GM18505 (cell line): ENCODE data around the gene LCE5A.

Source experiments
- ATAC-seq: cut with Tn5 transposase; IDR thresholded peaks from one replicate; pipeline ENCODE4 v1.9.1; 2021; ENCODE audit not compliant: unreplicated experiment
- POLR2A ChIP-seq: IDR thresholded peaks from 4 replicates; pipeline ENCODE4 v1.6.1; 2011; ENCODE audit warnings: borderline replicate concordance; ENCODE audit not compliant: insufficient read depth, insufficient read length; ENCODE audit errors: extremely low read depth

Gene LCE5A

GRCh38 chr1:152502496-152503180, 8.0 kb upstream of the LCE5A start:
- no peak for ATAC-seq
- TF ChIP-seq POLR2A = no peak

- no peak for ATAC-seq
These were observed 5.5 kb upstream of the LCE5A start for GRCh38 chr1:152505083-152505482.

DNA sequence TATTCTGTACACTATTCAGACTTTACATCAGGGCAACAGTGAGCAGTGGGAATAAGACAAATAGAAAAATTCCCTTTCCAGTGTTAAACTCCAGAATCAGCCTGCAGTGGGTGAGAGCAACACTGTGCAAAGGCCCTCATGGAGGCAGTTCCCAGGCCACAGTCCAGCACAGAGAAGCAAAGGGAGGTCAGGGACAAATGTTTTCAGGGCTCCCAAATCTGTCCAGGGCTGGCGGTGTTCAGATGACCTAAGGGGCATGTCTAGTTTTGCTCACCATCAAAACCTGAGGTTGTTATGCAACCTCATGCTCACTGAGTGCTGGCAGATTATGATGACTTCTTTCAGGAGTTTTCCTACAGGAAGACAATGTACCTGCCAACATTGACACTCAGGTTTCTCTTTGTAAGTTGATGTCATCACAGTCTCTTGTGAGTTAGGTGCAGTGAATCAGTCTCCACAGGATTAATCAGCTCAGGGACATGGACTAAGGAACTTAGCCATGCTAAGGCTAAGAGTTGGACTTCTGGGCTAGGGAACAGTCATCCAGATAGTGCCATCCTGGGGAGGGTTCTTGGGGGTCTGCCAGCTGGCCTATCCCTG, 3.6 kb upstream of the LCE5A start:
- no peak for TF ChIP-seq POLR2A
- ATAC-seq = no peak

More at GRCh38 chr1:152505083-152505482, 5.5 kb upstream of the LCE5A start:
- no peak for TF ChIP-seq POLR2A

GRCh38 chr1:152511596-152511995, 993 bp downstream of the LCE5A start:
- no peak for TF ChIP-seq POLR2A
- ATAC-seq = no peak

GRCh38 chr1:152513081-152513480, 2.5 kb downstream of the LCE5A start:
- no peak for ATAC-seq
- no peak for TF ChIP-seq POLR2A

DNA sequence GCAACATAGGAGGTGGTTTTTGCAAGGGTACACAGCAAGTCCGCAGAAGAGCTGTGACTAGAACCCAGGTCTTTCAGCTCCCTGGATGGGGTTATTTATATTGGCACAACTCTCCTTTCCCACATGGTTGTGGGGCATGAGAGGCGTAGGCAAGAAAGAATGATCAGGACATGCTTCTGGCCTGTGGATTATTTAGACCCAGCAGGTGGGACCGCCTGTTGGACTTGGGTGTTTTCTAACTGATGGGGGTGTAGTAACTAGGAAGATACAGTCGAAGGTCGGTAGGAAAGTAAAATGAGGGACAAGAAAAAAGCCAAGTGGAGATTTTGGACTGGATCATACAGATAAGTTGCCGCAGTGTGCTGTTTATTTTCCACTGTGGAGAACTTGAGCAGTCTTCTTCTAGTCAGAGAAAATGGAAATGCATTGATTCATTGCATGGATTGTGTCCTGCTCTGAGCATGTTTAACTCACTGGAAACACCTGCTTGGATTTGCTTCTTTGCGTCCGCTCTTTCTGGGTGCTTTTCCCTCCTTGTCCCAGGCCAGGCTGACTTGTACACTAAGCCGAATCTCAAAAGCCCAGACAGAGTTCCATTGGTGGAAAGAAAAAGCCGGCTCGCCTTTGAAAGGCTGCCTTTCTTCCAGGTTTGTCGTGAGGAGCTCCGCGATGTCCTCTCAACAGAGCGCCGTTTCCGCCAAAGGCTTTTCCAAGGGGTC, 4.3 kb downstream of the LCE5A start:
- ATAC-seq = no peak
- TF ChIP-seq POLR2A = no peak

GRCh38 chr1:152515434-152515783, 4.8 kb downstream of the LCE5A start:
- no peak for TF ChIP-seq POLR2A
- ATAC-seq = no peak

DNA sequence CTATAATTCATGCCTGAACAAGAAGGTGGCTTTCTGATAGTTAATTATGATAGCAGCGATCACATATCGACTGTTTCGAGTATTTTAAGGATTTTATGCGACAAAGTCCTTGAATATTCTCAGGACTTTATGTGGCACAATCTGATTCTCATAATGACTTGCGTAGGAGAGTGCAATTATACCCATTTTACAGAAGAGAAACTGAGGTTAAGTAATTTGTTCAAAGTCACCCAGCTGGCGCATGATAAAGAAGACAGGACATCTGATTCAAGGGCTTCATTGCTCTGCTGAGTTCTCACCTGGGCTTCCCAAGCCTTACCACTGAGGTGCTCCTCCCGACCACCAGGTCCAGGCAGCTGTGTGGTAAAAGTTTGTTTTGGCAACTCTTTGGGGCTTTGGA, 5.5 kb downstream of the LCE5A start:
- TF ChIP-seq POLR2A = no peak
- no peak for ATAC-seq

DNA sequence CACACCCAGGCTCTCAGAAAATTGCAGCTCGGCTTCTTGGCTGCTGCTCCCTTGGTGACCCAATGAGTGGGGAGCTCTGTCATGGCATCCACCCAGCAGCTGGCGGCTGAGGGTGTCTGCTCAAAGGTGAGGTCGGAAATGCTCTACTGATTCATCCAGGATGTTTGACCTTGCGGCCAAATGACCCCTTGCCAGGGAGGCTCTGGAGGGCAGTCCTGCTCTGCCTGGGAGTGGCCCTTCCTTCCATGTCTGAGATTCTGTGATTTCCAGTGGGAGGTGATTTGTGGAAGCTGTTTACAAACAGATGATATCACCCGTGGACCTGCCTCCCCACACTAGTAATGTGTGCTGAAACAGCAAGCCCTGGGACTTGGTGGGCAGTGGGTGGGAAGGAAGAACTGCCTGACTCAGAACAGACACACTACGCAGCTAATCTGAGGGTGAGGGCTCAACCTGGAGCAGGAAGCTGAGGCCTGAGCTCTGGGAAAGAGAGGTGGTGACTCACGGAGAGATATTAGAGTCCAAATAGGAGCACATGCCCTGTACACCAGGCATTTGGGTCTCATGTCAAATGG, 6.7 kb downstream of the LCE5A start:
- no peak for TF ChIP-seq POLR2A
- no peak for ATAC-seq

- ATAC-seq = no peak
- TF ChIP-seq POLR2A = no peak
These were observed 9.2 kb downstream of the LCE5A start for GRCh38 chr1:152519851-152520250.

GRCh38 chr1:152520561-152521090, 10.0 kb downstream of the LCE5A start:
- TF ChIP-seq POLR2A = no peak
- ATAC-seq = no peak

DNA sequence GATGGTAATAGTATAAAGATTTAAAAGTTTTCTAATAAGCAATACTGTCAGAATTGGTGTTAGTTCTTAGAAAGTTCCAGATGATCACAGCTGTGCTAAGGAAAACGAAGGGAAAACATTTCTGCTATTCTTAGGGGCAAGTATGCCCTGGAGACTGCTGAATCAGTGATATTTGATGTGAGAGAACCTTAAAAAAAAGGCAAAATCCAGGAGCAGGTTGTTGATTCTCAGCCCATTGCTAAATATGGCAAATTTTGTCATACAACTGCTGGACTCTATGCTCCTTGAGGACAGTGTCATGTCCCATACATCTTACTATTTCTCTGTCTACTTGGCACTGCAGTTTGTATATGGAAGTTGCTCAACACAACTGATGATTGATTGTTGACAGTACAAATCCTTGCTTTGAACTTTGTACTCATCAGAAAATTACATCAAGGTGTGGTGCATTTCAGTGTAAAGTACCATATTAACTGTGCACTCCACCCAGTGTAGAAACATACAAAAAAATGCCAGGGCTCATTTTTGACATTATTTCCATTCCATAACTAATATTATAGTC, 14.6 kb downstream of the LCE5A start:
- no peak for ATAC-seq

GRCh38 chr1:152533327-152533938, 22.8 kb downstream of the LCE5A start:
- no peak for TF ChIP-seq POLR2A
- ATAC-seq = no peak

More for the DNA sequence above, 14.6 kb downstream of the LCE5A start:
- TF ChIP-seq POLR2A = no peak
